Endometrium (tissue), 2 donors: ENCODE data around the gene KMT5B.

Experiments used
- FAIRE-seq: peaks from 2 replicates; lab custom pipeline; 2012; peaks lifted over from hg19 to GRCh38; lab: Jason Lieb, UNC
- donor health status: control.
- donor health status: control.

KMT5B gene

DNA sequence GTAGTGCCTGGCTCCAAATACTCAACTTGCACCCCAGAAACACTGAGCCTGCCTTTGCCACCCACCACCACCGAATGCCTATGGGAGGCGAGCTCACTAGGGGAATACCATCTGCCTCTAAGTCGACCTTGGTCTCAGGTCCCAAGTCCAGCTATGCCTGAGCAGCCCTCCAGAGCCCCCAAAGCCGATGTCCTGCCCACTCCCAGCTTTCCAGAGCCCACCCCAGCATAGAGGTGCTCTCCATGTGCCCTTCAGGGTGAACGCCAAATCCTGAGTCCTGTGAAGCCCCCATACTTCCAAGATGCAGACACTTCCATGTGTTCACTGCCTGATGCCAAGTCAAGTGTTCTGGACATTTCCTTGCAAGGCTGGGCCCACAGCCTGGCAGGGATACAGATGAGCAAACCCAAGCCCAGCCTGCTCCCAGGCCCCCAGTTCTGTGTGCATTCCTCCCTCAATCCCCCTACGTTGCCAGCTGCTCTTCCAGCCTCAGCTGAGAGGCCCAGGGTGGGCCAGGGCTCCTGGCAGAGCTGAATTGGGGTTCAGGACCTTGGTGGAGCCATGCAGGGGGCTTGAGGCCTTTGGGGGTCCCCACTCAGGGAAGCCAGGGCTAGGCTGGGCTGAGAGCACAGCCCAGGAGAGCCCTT lies 2.6 kb upstream of the KMT5B start:
- FAIRE-seq: no peak

DNA sequence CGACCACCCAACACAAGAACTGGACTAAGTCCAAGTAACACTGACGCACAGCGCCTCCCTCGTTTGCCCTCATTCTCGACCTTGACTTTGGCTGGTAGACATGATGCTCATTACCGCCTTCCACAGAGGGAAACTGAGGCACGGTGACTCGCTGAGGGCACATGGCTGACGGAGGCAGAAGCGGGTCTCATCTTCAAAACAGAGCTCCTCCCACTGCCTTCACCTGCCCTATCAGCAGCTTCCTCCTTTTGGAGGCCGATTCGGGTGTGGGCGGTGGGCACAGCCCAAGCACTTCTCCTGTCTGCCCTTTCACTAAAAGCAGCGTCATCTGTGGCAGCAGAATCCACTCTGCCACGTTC lies 2.0 kb upstream of the KMT5B start:
- no peak for FAIRE-seq

- no peak for FAIRE-seq
Observed at GRCh38 chr11:68214173-68215086, 1.3 kb upstream of the KMT5B start.

DNA sequence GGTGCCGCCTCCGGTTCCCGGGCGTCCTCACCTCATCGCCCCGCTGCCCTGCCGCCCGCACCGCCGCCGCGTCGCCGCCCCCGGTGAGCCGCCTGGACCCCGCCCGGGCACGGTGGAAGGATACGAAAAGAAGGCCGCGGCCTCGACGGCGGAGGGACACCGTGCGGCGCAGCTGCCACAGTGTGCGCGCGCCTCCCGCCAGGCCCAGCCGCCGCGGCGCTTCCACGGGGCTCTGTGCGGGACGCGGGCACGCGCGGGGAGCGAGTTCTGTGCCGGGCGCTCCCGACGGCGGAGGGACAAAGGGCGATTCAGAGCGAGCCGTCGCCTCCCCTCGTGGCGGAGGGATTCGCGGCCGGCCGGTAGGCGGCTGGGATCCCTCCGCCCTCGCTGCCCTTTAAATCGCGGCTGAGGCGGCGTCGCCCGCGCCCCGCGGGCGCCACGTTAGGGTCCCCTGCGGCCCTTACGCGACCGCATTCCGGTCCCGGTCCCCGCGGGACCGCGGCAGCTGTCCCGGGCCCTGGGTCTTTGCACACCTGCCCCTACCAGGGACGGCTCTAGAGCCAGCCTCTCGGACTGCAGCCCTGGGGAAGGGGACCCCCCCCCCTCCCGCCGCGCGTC lies 568 bp upstream of the KMT5B start:
- no peak for FAIRE-seq

DNA sequence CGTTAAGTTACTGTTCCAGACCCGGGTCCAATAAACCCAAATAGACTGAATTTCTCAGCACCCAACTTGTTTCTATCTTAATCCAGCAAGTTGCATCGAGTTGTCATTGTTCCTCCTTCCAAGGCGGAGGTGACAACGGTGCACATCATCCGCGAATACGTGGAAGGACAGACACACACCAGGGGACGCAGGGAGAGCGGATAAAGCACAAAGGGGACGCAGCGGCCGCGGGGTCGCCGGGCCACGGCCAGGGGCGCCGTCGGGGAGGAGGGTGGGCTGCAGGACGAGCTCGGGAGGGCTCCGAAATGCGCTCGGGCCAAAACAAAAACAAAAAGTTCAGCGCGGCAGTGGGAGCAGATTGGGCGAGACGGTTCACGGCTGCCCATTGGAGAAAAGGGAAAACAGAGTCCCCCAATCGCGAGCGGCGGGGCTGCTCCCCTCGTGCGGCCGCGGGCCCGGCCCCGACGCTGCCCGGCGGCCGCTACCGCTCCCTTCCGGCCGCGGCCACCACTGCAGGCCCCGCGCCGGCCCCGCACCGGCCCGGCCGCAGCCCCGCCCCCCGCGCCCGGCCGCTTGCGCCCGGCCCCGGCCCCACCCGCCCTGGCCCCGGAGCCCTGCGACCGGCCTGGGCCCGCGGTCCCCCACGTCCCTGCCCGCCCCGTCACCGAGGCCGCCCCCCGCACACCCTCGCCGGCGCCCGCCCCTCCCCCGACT lies 518 bp downstream of the KMT5B start:
- FAIRE-seq: no peak

- FAIRE-seq: no peak
Observed at GRCh38 chr11:68211546-68211945, 1.6 kb downstream of the KMT5B start.

DNA sequence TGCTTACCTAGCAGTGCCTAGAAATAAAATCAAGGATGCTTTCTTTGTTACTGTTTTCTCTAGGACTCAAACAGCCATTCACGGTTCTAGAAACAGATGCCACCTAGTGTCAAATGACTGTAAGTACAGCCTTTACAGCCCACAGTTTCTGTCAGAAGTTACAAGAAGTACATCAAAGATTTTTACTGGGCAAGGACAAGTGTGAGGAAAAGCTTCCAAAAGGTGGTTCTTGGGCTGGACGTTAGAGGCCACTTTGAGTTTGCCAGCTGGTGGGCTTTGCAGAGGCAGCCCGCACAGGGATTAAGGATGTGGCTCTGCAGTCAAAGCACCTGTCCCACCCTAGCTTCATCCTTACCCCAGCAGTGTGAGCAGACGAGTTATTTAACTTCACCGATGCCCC lies 6.9 kb downstream of the KMT5B start:
- FAIRE-seq: no peak

DNA sequence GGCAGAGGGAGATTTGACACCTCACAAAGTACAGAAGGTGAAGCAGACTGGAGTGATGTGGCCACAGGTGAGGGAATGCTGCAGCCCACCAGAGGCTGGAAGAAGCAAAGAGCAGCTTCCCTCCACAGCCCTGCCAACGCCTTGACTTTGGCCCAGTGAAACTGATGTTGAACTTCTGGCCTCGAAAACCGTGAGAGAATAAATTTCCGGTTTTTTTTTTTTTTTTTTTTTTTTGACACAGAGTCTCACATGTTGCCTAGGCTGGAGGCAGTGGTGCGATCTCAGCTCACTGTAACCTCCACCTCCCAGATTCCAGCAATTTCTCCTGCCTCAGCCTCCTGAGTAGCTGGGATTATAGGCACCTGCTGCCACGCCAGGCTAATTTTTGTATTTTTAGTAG lies 8.7 kb downstream of the KMT5B start:
- no peak for FAIRE-seq

GRCh38 chr11:68202165-68202564 lies 10.9 kb downstream of the KMT5B start:
- FAIRE-seq: no peak

DNA sequence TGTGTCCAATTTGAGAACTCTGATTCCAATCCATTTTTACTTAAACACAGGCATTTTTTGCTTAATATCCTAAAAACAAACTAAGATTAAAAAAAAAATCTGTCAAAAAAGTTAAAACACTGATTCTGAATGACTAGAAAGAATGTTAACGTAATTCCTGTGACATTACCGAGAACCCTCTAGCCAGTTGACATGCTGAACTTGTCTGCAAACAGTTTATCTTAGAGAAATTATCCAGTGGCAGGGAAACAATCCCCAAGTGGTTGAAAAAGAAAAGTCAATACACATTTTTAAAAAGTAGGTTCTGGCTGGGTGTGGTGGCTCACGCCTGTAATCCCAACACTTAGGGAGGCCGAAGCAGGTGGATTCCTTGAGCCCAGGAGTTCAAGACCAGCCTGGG lies 11.6 kb downstream of the KMT5B start:
- no peak for FAIRE-seq

DNA sequence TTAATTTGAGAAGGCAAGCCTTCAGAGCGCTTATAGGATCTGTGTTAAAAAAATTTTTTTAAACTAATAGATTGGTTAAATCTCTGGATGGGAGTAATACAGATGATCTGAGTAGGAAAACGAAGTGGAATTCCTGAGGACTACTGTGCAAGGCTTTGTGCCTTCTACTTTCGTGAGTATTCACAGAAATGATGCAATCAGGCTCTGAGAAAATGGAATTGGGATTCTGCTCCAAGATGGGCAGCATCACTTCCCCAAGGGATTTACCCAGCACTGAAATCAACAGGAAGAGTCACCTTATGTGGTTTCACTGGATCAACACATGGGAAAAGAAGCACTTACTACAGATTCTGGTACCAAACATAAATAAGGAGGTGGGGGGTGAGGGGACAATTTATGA lies 12.5 kb downstream of the KMT5B start:
- FAIRE-seq: no peak

DNA sequence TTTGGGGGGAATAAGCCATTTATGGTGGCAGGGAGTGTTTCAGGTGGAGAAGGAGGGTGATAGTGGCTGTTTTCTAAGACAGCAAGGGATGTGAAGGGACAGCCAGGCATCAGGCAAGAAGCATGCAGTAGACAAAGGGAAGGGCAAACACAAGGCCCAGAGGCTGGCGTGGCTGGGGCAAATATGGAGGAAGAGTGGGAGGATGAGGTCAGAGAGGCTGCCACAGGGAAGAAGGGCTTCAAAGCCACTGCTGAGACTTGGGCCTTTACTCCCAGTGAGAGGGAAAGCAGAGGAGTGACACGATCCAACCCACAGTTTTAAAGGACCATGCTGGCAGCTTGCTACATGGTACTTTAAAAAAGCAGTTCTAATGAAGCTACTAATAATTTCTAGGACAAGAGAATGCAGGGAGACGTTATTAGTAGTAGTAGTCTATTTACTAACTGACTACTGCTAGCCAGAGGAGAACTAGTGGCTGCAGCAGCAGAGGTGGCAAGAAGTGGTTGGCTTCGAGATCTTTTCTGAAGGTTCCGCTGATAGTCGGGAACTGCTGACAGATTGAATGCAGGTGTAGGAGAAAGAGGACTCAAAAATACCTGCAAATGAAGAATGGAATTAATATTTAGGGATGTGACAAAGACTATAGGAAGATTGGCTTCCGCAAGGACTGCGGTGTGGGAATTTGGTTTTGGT lies 13.7 kb downstream of the KMT5B start:
- no peak for FAIRE-seq

DNA sequence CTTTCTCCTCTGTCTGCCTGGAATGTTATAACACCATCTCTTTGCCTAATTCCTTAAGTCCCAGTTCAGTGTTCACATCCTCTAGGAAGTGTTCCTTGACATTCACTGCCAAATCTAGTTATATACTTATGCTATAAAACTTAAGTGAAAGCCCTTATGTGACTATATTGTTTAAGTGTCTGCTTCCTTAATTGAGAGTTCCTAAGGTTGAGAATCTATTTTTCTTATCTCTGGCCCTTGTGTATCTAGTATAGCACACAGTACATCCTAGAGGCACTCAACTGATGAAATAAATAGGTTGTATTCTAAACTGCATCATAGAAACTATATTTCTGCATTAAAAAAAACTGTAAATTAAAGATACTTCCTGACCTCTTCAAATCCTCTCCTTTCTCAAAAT lies 16.9 kb downstream of the KMT5B start:
- FAIRE-seq: no peak

- FAIRE-seq: no peak
Observed at GRCh38 chr11:68194675-68195294, 18.3 kb downstream of the KMT5B start.

DNA sequence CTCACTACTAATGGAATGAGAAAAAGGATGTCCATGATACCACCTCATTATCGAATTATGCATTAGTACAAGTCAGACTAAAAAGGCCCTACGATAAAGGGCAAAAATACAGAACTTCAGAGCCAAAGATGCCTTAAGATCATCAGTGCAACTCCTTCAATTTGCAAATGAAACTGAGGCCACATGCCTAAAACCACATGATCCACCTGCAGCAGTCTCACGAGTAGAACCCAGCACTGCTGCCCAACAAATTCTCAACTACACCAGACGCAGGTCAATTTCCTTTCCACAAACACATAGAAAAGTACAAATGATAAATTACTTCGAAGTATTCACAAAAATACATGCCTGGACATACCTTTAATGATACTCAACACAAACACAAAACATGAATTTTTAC lies 20.1 kb downstream of the KMT5B start:
- no peak for FAIRE-seq

- FAIRE-seq: no peak
Observed at GRCh38 chr11:68191661-68192579, 21.2 kb downstream of the KMT5B start.

DNA sequence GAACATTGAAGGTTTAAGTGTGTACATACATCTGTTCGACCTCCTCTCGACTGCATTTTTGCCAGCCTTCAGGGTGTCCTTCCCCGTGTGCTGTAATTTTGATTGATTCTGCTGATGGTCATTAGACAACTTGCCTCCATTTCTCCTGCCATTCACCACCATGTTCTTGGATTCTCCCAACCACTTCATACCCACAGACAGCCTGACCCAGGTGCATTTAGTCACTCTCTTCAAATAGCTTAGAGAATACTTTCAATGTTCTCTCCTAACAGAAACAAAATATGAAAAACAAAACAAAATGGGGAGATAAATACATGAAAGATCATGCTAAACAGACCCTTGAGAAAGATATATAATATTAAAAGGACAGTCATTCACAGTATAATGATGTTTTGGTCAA lies 23.2 kb downstream of the KMT5B start:
- no peak for FAIRE-seq

DNA sequence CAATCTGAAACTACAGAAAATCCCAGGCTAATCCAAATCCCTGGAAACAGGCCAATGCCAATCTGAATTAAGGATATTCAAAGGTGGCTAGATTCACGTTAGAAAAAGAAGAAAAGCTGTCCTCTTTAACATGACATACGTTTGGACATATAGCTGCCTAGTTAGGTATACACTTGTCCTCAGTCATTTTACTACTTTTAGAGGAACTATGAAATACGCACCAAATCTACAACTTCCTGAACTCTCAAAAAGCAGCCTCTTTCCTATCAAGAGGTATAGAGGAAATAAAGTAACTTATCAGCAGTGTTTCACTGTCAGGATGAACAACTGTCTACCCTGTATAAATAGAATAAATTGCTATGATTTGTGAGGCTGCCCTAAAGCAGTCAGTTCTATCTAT lies 24.0 kb downstream of the KMT5B start:
- FAIRE-seq: no peak

GRCh38 chr11:68186061-68186460 lies 27.0 kb downstream of the KMT5B start:
- no peak for FAIRE-seq

GRCh38 chr11:68181719-68182451 lies 31.2 kb downstream of the KMT5B start:
- FAIRE-seq: no peak
